Loucy (cell line): ENCODE data around the gene CTNNBL1.

ENCODE experiments used
- H2AFZ ChIP-seq: fragments of 200-600 bp; sonication (generic); 2 replicates; pipeline ENCODE4 v1.6.0; 2016; ENCODE audit warnings: antibody characterized with exemption, mild to moderate bottlenecking, low read length, moderate library complexity
- H3F3A ChIP-seq: fragments of 200-600 bp; 2 replicates; pipeline ENCODE4 v1.6.0; 2016; ENCODE audit warnings: antibody characterized with exemption, low read depth, mild to moderate bottlenecking
- H3K27me3 ChIP-seq: fragments of 200-600 bp; sonication (generic); 2 replicates; pipeline ENCODE4 v1.6.1; 2014; ENCODE audit warnings: low read length, mild to moderate bottlenecking; ENCODE audit not compliant: insufficient read depth, poor library complexity, severe bottlenecking
- H3K36me3 ChIP-seq: fragments of 200-600 bp; sonication (generic); 2 replicates; pipeline ENCODE4 v1.6.1; 2016; ENCODE audit warnings: low read length; ENCODE audit not compliant: insufficient read depth
- H3K4me1 ChIP-seq: fragments of 200-600 bp; sonication (generic); 2 replicates; pipeline ENCODE4 v1.5.1; 2014; ENCODE audit warnings: low read length, mild to moderate bottlenecking; ENCODE audit not compliant: insufficient read depth, poor library complexity, severe bottlenecking
- H3K4me2 ChIP-seq: fragments of 200-600 bp; sonication (generic); 2 replicates; pipeline ENCODE4 v1.6.0; 2014; ENCODE audit warnings: antibody characterized with exemption, low read length, low read depth, mild to moderate bottlenecking; ENCODE audit not compliant: poor library complexity, severe bottlenecking
- H3K4me3 ChIP-seq: fragments of 200-600 bp; sonication (generic); 2 replicates; pipeline ENCODE4 v1.5.1; 2014; ENCODE audit warnings: low read length, mild to moderate bottlenecking, mixed read lengths; ENCODE audit not compliant: poor library complexity, severe bottlenecking
- H3K79me2 ChIP-seq: fragments of 200-600 bp; sonication (generic); 2 replicates; pipeline ENCODE4 v1.6.1; 2014; ENCODE audit warnings: low read length; ENCODE audit not compliant: insufficient read depth
- H3K9ac ChIP-seq: fragments of 200-600 bp; sonication (generic); 2 replicates; pipeline ENCODE4 v1.6.0; 2014; ENCODE audit warnings: mild to moderate bottlenecking, low read depth, low read length, moderate library complexity; ENCODE audit not compliant: poor library complexity, severe bottlenecking
- H3K9me2 ChIP-seq: fragments of 200-600 bp; sonication (generic); replicated peaks from 2 replicates; pipeline ENCODE4 v1.6.1; 2016; ENCODE audit warnings: low read depth, low read length, mixed read lengths
- H3K9me3 ChIP-seq: fragments of 200-600 bp; sonication (generic); 2 replicates; pipeline ENCODE4 v1.6.1; 2014; ENCODE audit warnings: mild to moderate bottlenecking, antibody characterized with exemption, low read length, low read depth; ENCODE audit not compliant: insufficient read depth
- H4K20me1 ChIP-seq: fragments of 200-600 bp; sonication (generic); 2 replicates; pipeline ENCODE4 v1.6.0; 2014; ENCODE audit warnings: antibody characterized with exemption, low read length, mild to moderate bottlenecking; ENCODE audit not compliant: insufficient read depth, poor library complexity, severe bottlenecking
- EZH2phosphoT487 ChIP-seq: fragments of 200-600 bp; IDR thresholded peaks from 2 replicates; pipeline ENCODE4 v1.6.1; 2018; ENCODE audit warnings: antibody characterized with exemption, mild to moderate bottlenecking, moderate library complexity, borderline replicate concordance
- TF ChIP-seq, protein P1 (sequence below): fragments of 200-600 bp; sonication (generic); conservative IDR thresholded peaks from 2 replicates; pipeline ENCODE4 v1.5.1; 2014; ENCODE audit warnings: mild to moderate bottlenecking, antibody characterized with exemption, low read length

The CTNNBL1 gene

DNA sequence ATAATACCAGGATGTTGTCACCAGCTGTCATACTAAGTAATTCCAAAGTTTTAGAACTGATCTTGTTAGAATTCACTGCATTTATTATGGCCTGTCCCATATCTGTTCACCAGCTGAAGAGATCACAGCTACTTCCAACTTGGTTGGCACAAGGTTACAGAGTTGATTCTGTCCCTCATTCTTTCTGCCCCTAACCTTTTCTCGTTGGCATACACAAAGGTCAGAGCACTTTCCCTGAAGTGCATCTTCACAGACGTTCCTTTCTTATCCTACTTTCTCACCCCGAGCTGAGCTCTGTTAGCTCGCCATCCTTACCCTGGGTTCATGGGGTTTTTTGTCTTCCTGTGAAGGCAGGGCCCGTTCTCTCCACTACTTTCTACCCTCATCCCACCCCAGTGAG is 143.1 kb downstream of the CTNNBL1 start:
- H3K79me2 ChIP-seq, result no peaks in the 10 kb centered on the region
- no peaks in the 10 kb centered on the region for H3F3A ChIP-seq
- H3K4me2 ChIP-seq, result no peak overlapping the region
- TF ChIP-seq, protein P1, sequence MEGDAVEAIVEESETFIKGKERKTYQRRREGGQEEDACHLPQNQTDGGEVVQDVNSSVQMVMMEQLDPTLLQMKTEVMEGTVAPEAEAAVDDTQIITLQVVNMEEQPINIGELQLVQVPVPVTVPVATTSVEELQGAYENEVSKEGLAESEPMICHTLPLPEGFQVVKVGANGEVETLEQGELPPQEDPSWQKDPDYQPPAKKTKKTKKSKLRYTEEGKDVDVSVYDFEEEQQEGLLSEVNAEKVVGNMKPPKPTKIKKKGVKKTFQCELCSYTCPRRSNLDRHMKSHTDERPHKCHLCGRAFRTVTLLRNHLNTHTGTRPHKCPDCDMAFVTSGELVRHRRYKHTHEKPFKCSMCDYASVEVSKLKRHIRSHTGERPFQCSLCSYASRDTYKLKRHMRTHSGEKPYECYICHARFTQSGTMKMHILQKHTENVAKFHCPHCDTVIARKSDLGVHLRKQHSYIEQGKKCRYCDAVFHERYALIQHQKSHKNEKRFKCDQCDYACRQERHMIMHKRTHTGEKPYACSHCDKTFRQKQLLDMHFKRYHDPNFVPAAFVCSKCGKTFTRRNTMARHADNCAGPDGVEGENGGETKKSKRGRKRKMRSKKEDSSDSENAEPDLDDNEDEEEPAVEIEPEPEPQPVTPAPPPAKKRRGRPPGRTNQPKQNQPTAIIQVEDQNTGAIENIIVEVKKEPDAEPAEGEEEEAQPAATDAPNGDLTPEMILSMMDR, result no peak
- no peak for TF ChIP-seq EZH2phosphoT487
- no peaks in the 10 kb centered on the region for H3K27me3 ChIP-seq
- H3K4me1 ChIP-seq, result no peaks in the 10 kb centered on the region
- no peak overlapping the region for H3K9ac ChIP-seq
- no peaks in the 10 kb centered on the region for H4K20me1 ChIP-seq
- H2AFZ ChIP-seq, result no peak overlapping the region
- H3K36me3 ChIP-seq, result peaks cover 38% of the 10 kb centered on the region; the same call in 1 of the 2 replicates
- no peak overlapping the region for H3K4me3 ChIP-seq
- no peaks in the 10 kb centered on the region for H3K9me3 ChIP-seq
- no peaks in the 10 kb centered on the region for H3K9me2 ChIP-seq

DNA sequence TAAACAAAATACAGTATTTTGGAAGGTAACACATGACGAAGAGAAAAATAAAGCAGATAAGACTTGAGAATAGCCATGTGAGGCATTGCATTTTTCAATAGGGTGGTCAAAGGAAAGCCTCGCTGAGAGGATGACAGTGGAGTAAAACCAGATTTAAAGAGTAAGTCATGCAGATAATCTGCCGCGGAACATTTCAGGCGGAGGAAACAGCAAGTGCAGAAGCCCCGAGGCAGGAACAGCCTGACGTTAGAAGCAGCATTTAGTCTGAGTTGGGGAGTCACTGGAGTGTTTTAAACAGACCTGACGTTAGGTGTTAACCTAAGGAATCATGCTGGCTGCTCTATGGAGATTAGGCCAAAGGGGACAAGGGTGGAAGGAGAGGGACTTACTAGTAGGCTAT is 144.1 kb downstream of the CTNNBL1 start:
- no peak overlapping the region for H3K4me2 ChIP-seq
- H3K79me2 ChIP-seq, result no peaks in the 10 kb centered on the region
- no peaks in the 10 kb centered on the region for H4K20me1 ChIP-seq
- no peaks in the 10 kb centered on the region for H3F3A ChIP-seq
- H2AFZ ChIP-seq, result no peak overlapping the region
- no peak for TF ChIP-seq EZH2phosphoT487
- TF ChIP-seq, protein P1, result no peak
- H3K36me3 ChIP-seq, result peaks cover 39% of the 10 kb centered on the region; the same call in 1 of the 2 replicates
- H3K9me3 ChIP-seq, result no peaks in the 10 kb centered on the region
- H3K4me1 ChIP-seq, result no peaks in the 10 kb centered on the region
- no peaks in the 10 kb centered on the region for H3K9me2 ChIP-seq
- no peaks in the 10 kb centered on the region for H3K27me3 ChIP-seq
- no peak overlapping the region for H3K9ac ChIP-seq
- no peak overlapping the region for H3K4me3 ChIP-seq

GRCh38 chr20:37838769-37839431 is 145.1 kb downstream of the CTNNBL1 start:
- Histone ChIP-seq H3K36me3 (peaks cover 47% of the 10 kb centered on the region; the same call in 1 of the 2 replicates), H3K9ac (no peak overlapping the region), H3K9me2 (no peaks in the 10 kb centered on the region), H3K79me2 (no peaks in the 10 kb centered on the region), H3K4me3 (no peak overlapping the region), H4K20me1 (no peaks in the 10 kb centered on the region), H3K4me2 (no peak overlapping the region), H2AFZ (no peak overlapping the region), H3F3A (no peaks in the 10 kb centered on the region), H3K27me3 (no peaks in the 10 kb centered on the region), H3K9me3 (no peaks in the 10 kb centered on the region), H3K4me1 (no peaks in the 10 kb centered on the region)
- TF ChIP-seq, protein P1, result no peak
- TF ChIP-seq EZH2phosphoT487, result no peak
